Osteoblast (primary cell): ENCODE results near the gene RIPOR3. TPM values are rescaled to one million over a fixed set of nuclear protein-coding genes. Genes with fewer than 3 reads are reported as not detected.

Experiments
- DNase-seq: peaks from one replicate; pipeline ENCODE4 v3.0.0; 2011; ENCODE audit warnings: low spot score, mixed read lengths; ENCODE audit not compliant: insufficient read length; ENCODE audit errors: missing footprints
- H2AFZ ChIP-seq: 2 replicates; pipeline ENCODE4 v1.6.0; 2011; ENCODE audit warnings: mild to moderate bottlenecking, low read length
- H3K27ac ChIP-seq: 2 replicates; pipeline ENCODE4 v1.5.1; 2011; ENCODE audit warnings: mild to moderate bottlenecking, low read depth, low read length, moderate library complexity
- H3K27me3 ChIP-seq: 2 replicates; pipeline ENCODE4 v1.6.0; 2012; ENCODE audit warnings: mild to moderate bottlenecking, control low read depth, inconsistent platforms, low read length, moderate library complexity; ENCODE audit not compliant: insufficient read depth
- H3K36me3 ChIP-seq: 2 replicates; pipeline ENCODE4 v1.5.1; 2011; ENCODE audit warnings: mild to moderate bottlenecking, low read length, control low read depth, moderate library complexity; ENCODE audit not compliant: insufficient read depth
- H3K4me1 ChIP-seq: 2 replicates; pipeline ENCODE4 v1.5.1; 2011; ENCODE audit warnings: mild to moderate bottlenecking, low read length, control low read depth, moderate library complexity; ENCODE audit not compliant: insufficient read depth
- H3K4me2 ChIP-seq: 2 replicates; pipeline ENCODE4 v1.6.0; 2011; ENCODE audit warnings: mild to moderate bottlenecking, low read length; ENCODE audit not compliant: insufficient read depth
- H3K4me3 ChIP-seq: fragments of 200-600 bp; sonication (generic); 3 replicates; pipeline ENCODE4 v1.5.1; 2012; ENCODE audit warnings: mild to moderate bottlenecking, low read length, inconsistent platforms; ENCODE audit not compliant: insufficient read depth
- H3K79me2 ChIP-seq: 2 replicates; pipeline ENCODE4 v1.6.0; 2012; ENCODE audit warnings: mild to moderate bottlenecking, low read length, control low read depth, inconsistent platforms; ENCODE audit not compliant: insufficient read depth
- H3K9me3 ChIP-seq: 2 replicates; pipeline ENCODE4 v1.5.1; 2011; ENCODE audit warnings: low read depth, low read length, control low read depth
- H4K20me1 ChIP-seq: 2 replicates; pipeline ENCODE4 v1.6.0; 2012; ENCODE audit warnings: mild to moderate bottlenecking, low read length, control low read depth; ENCODE audit not compliant: insufficient read depth
- total RNA-seq: library from RNA; depleted of rRNA; stranded (reverse); fragments of >200 nt; gene quantifications from 2 replicates; pipeline ENCODE4 v1.2.3, GENCODE V29; 2012
- TF ChIP-seq, protein P1 (sequence below): IDR thresholded peaks from 2 replicates; pipeline ENCODE4 v1.5.1; 2011; ENCODE audit warnings: mild to moderate bottlenecking, low read depth, low read length, moderate library complexity; ENCODE audit errors: extremely low read depth

The RIPOR3 gene
- total RNA-seq, 1 donor: 1.1 TPM

DNA sequence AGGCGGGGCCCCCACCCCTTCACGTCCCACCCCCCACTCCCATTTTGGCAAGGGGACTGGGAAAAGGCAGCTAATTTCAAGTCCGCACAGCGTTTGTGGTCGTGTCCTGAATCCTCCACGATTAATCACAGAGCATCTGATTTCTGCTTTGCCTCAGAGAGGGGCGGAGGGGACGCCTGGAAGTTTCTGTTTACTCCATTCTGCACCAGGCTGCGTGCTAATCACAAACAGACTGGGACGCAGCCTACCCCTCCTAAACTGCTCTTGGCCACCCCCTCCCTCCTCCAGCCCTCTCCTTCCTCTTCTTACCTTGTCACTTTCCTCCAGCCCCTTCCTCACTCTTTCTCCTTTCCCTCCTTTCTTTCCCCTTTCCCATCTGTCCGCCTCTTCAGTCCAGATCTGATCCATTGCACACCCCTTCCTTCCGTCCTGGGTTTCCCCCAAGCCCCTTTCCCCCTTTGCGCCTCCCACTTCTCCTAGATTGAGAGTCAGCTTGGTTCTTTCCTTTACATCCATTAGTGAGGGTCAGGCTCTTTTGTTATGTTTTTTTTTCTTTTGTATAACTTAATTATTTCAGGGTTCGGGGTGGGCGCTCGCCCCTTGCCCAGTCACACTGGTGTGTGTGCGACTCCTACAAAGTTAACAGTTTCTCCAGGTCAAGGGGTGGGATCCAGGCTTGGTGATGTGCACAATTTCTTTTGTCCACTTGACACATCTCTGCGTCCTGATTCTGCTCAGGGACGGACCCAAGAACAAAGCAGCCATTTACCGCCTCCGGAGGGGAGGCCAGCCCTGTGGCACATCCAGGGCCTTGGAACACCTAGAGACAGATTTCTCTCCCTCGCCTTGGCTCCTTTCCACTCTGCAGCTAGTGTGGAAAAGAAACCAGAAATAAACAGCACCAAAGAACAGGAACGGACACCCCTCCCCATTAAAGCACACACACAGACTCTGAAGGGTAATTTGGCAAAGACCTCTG is 520 bp upstream of the RIPOR3 start:
- no peak for DNase-seq
- H3K79me2 ChIP-seq: no peaks in the 10 kb centered on the region
- H3K9me3 ChIP-seq: no peaks in the 10 kb centered on the region
- no peaks in the 10 kb centered on the region for H4K20me1 ChIP-seq
- peaks cover 18% of the 10 kb centered on the region for H3K27me3 ChIP-seq
- peak overlapping the region; percentile 74 for H2AFZ ChIP-seq
- H3K36me3 ChIP-seq: no peaks in the 10 kb centered on the region
- H3K4me2 ChIP-seq: peak overlapping the region; percentile 72
- no peak overlapping the region for H3K27ac ChIP-seq
- TF ChIP-seq, protein P1, sequence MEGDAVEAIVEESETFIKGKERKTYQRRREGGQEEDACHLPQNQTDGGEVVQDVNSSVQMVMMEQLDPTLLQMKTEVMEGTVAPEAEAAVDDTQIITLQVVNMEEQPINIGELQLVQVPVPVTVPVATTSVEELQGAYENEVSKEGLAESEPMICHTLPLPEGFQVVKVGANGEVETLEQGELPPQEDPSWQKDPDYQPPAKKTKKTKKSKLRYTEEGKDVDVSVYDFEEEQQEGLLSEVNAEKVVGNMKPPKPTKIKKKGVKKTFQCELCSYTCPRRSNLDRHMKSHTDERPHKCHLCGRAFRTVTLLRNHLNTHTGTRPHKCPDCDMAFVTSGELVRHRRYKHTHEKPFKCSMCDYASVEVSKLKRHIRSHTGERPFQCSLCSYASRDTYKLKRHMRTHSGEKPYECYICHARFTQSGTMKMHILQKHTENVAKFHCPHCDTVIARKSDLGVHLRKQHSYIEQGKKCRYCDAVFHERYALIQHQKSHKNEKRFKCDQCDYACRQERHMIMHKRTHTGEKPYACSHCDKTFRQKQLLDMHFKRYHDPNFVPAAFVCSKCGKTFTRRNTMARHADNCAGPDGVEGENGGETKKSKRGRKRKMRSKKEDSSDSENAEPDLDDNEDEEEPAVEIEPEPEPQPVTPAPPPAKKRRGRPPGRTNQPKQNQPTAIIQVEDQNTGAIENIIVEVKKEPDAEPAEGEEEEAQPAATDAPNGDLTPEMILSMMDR: no peak
- H3K4me1 ChIP-seq: peaks cover 17% of the 10 kb centered on the region
- peak overlapping the region; percentile 62 for H3K4me3 ChIP-seq

DNA sequence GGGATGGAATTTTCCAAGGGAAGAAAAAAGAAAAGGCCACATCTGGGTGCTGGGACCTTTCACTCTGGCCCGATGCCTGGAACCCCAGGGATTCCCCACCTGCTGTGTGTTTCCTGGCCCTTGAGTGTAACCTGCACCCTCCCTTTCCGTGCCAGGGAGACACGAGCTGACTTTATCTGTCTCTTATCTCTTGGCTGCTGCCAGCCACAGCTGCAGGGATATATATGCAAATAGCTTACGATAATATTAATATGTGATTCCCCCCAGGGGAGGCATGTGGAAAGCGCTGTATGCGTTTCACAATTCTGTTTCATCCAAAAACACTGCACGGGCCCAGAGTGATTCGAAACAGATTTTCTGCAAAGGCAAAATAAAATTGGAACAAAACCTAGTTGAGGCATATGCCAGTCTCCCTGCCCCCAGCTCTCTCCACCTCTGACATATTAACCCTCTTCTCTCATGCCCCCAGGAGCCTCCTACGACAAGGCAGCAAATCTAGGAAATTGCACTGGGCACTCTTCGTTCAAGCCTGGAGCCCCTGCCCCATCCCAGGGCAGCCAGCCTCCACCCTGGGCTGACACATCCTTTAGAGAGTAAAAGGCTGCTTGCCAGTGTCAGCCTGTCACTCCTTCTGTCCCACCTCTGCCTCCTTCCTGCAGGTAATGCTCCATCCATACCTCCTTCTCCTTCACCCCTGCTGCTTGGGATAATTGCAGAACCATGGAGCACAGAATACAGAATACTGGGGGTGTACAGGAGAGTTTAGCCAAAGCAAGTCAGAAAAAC is 1.3 kb downstream of the RIPOR3 start:
- H2AFZ ChIP-seq: no peak overlapping the region
- TF ChIP-seq, protein P1: no peak
- H4K20me1 ChIP-seq: no peaks in the 10 kb centered on the region
- no peaks in the 10 kb centered on the region for H3K36me3 ChIP-seq
- no peaks in the 10 kb centered on the region for H3K79me2 ChIP-seq
- no peaks in the 10 kb centered on the region for H3K9me3 ChIP-seq
- DNase-seq: no peak
- H3K27ac ChIP-seq: no peak overlapping the region
- peaks cover 11% of the 10 kb centered on the region for H3K4me1 ChIP-seq
- no peak overlapping the region for H3K4me2 ChIP-seq
- H3K4me3 ChIP-seq: no peak overlapping the region
- H3K27me3 ChIP-seq: peaks cover 18% of the 10 kb centered on the region

DNA sequence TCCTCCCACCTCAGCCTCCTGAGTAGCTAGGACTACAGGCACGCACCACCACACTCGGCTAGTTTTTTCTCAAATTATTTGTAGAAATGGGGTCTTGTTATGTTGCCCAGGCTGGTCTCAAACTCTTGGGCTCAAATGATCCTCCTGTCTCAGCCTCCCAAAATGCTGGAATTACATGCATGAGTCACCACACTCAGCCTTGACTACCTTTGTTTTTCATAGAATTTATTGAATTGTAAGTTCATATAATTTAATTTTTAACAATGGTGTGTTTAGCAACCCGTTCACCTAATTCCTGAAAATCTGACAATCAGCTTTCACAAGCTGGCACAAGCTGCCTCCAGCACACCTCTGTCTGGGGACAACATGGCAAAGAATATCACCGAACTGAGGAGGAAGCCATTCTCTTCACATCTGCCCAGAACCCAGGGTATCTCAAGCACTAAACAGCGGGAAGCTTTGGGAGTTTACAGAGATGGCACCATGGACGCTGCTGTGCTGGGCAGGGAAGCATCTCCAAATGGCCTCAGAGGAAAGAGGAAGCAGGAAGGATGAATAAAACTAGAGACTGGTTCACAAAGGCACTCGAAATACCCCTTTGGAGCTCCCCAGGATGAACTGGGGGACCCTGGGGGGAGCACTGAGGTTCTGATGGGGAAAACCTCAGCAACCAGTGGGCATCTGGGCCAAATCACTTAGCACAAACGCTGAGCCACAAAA is 2.9 kb downstream of the RIPOR3 start:
- Histone ChIP-seq H3K9me3 (no peaks in the 10 kb centered on the region), H3K27me3 (peaks cover 18% of the 10 kb centered on the region), H2AFZ (no peak overlapping the region)

More for the DNA sequence above, 2.9 kb downstream of the RIPOR3 start:
- Histone ChIP-seq H3K36me3 (no peaks in the 10 kb centered on the region), H3K27ac (no peak overlapping the region), H3K4me1 (peaks cover 4% of the 10 kb centered on the region), H3K4me3 (no peak overlapping the region), H4K20me1 (no peaks in the 10 kb centered on the region), H3K4me2 (no peak overlapping the region), H3K79me2 (no peaks in the 10 kb centered on the region)
- TF ChIP-seq, protein P1: no peak
- no peak for DNase-seq
